Endothelial cell of umbilical vein (primary cell): Measurements from ENCODE around the gene CD320.
A peak's percentile ranks its signal among the peaks of the same experiment; 100 is the strongest.

Experiments
- EZH2 ChIP-seq: IDR thresholded peaks from 2 replicates; pipeline ENCODE4 v1.6.1; 2012; ENCODE audit warnings: borderline replicate concordance, low read depth, mild to moderate bottlenecking, moderate library complexity, low read length, inconsistent platforms; ENCODE audit not compliant: severe bottlenecking
- POLR2A ChIP-seq: IDR thresholded peaks from 2 replicates; pipeline ENCODE4 v1.6.1; 2012; ENCODE audit warnings: low read depth, mild to moderate bottlenecking, control low read depth, low read length
- POLR2AphosphoS5 ChIP-seq: IDR thresholded peaks from 2 replicates; pipeline ENCODE4 v1.6.1; 2012; ENCODE audit warnings: low read depth, mild to moderate bottlenecking, control low read depth, low read length, moderate library complexity; ENCODE audit not compliant: insufficient read depth
- TF ChIP-seq, protein P1 (sequence below), 2 donors: IDR thresholded peaks; 1 replicate in 1 of 2; 2 replicates in 1 of 2; pipeline ENCODE4 v1.5.1; 2011; ENCODE audit warnings: low read length in 2 of 2, mild to moderate bottlenecking in 2 of 2, moderate library complexity in 2 of 2, control low read depth in 1 of 2, inconsistent platforms in 1 of 2, low read depth in 1 of 2; ENCODE audit not compliant: insufficient read depth in 1 of 2; ENCODE audit errors: extremely low read depth in 1 of 2

DNA sequence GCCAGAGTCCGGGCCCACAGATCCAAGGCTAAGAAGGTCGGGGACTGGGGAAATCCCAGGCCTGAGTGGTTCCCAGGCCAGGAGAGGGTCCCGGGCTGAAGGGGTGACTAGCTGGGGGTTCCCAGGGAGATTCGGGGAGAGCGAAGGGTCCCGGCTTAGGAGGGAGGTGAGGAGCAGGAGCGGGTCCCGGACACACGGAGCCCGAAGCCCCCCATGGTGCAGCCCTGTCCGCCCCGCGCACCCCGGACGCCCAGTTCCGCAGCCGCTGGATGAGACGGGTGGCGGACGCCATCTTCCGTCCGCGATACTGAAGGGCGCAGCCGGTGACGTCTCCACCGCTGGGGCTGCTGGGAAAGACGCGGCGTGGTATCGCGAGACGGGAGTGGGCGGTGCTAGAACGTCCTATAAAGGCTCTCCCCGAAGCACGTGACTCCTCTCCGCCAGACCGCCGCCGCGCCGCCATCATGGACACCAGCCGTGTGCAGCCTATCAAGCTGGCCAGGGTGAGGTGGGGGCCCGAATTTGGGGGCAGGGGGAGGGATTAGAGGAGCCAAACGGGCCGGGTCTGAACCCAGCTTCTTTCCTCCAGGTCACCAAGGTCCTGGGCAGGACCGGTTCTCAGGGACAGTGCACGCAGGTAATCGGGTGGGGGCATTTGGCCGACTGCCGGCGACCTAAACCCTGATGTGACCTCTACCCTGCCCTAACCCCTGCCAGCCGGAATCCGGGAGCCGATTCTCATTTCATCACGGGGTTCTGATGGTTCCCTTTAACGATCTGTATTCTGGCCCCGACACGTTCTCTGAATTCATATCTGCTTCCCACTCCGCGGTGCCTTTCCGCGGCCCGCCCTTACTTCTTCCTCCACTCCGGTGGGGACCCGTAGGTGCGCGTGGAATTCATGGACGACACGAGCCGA, 13.2 kb upstream of the CD320 start, which contains the start of the genes NDUFA7 and RPS28:
- TF ChIP-seq, protein P1, sequence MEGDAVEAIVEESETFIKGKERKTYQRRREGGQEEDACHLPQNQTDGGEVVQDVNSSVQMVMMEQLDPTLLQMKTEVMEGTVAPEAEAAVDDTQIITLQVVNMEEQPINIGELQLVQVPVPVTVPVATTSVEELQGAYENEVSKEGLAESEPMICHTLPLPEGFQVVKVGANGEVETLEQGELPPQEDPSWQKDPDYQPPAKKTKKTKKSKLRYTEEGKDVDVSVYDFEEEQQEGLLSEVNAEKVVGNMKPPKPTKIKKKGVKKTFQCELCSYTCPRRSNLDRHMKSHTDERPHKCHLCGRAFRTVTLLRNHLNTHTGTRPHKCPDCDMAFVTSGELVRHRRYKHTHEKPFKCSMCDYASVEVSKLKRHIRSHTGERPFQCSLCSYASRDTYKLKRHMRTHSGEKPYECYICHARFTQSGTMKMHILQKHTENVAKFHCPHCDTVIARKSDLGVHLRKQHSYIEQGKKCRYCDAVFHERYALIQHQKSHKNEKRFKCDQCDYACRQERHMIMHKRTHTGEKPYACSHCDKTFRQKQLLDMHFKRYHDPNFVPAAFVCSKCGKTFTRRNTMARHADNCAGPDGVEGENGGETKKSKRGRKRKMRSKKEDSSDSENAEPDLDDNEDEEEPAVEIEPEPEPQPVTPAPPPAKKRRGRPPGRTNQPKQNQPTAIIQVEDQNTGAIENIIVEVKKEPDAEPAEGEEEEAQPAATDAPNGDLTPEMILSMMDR (IDR thresholded peaks at IDR 0.05; ENCODE audit: extremely low read depth in 1 of 2, insufficient read depth in 1 of 2, low read depth in 1 of 2, low read length in 2 of 2) = peak in 1 of 2 donors; percentile 12
- TF ChIP-seq POLR2AphosphoS5 = peak; percentile 97
- no peak for TF ChIP-seq EZH2
- TF ChIP-seq POLR2A = peak; percentile 97
